LNCAP (cell line): Measurements from ENCODE around the gene TBC1D25.

Experiments
- CTCF ChIP-seq: fragments of 450-650 bp; IDR thresholded peaks from 2 replicates; pipeline ENCODE4 v1.5.1; 2017; ENCODE audit warnings: mild to moderate bottlenecking

The TBC1D25 gene

GRCh38 chrX:48599341-48599740 lies 59.8 kb downstream of the TBC1D25 start:
- no peak for TF ChIP-seq CTCF

- no peak for TF ChIP-seq CTCF
These were observed 60.7 kb downstream of the TBC1D25 start for GRCh38 chrX:48600226-48600625.

- TF ChIP-seq CTCF = no peak
These were observed 62.4 kb downstream of the TBC1D25 start for GRCh38 chrX:48601741-48602394.

- TF ChIP-seq CTCF = no peak
These were observed 65.2 kb downstream of the TBC1D25 start for GRCh38 chrX:48604701-48605100.

GRCh38 chrX:48606091-48606490 lies 66.6 kb downstream of the TBC1D25 start:
- TF ChIP-seq CTCF = no peak

- no peak for TF ChIP-seq CTCF
These were observed 72.2 kb downstream of the TBC1D25 start for GRCh38 chrX:48611703-48612102.
